ENCODE results near the gene ATP5MC2.
"Not testable (repeated sequence)": the region's sequence is repeated elsewhere in the genome, so short reads cannot be mapped to it uniquely, and the experiment has no call there.

Gene ATP5MC2

GRCh38 chr12:53675701-53676607 lies at the start of gene ATP5MC2:
ATP5MC2 (minus strand) TSS chr12:53676083; CDS start chr12:53672614, 3,469 bp downstream.
- DNase-seq (ENCODE audit: low read depth, low spot score), result peak; percentile 94

DNA sequence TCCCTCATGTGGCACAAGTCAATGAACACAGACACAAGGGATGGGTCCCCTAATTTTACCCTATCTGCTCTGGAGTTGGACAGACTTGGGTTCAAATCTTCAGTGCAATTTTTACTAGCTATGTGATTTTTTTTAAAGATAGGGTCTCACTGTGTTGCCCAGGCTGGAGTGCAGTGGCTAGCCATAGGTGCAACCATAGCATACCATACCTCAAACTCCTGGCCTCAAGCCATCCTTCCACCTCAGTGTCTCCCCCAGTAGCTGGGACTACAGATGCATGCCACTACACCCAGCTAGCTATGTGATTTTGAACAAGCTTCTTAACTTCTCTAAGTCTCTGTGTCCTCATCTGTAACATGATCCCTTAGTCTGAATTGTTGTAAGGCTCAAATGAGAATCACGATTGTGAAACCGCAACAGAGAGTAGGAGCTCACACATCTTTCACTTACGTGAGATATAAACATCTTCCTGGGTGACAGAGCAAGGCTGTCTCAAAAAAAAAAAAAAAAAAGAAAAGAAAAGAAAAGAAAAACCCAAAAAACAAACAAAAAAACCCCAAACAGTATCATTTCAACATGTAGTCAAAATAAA lies 46.7 kb upstream of the ATP5MC2 start:
- DNase-seq (ENCODE audit: low read depth, low spot score), result no peak

- no peak for DNase-seq (ENCODE audit: low read depth, low spot score)
Observed at GRCh38 chr12:53720946-53721345, 45.1 kb upstream of the ATP5MC2 start.

DNA sequence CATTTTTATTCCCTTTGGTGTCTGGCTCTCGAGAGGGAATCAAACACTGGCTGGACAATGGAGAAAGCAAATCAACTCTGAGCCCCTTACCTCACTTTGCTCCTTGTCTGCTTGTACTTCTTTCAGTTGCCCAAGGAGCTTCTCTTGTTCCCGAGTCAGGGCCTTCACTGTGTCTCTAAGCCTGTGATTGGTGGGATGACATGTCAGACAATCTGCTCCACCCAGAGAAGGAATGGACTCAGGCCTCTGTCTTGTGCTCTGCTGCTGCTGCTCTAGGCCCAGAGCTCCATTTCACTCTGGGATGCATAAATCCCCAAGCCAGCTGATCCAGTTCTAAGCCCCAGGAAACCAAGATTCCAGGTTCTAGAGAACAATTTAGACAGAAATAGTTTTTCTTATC lies 43.8 kb upstream of the ATP5MC2 start:
- DNase-seq (ENCODE audit: low read depth, low spot score), result no peak

DNA sequence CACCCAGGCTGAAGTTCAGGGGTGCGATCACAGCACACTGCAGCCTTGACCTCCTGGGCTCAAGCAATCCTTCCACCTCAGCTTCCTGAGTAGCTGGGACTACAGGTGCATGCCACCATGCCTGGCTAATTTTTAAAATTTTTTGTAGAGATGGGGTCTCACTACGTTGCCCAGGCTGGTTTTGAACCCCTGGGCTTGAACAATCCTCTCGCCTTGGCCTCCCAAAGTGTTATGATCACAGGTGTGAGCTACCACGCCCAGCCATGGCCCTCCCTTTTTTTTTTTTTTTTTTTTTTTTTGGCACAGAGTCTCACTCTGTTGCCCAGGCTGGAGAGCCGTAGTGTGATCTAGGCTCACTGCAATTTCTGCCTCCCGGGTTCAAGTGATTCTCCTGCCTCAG lies 42.7 kb upstream of the ATP5MC2 start:
- DNase-seq (ENCODE audit: low read depth, low spot score), result not testable (repeated sequence)

DNA sequence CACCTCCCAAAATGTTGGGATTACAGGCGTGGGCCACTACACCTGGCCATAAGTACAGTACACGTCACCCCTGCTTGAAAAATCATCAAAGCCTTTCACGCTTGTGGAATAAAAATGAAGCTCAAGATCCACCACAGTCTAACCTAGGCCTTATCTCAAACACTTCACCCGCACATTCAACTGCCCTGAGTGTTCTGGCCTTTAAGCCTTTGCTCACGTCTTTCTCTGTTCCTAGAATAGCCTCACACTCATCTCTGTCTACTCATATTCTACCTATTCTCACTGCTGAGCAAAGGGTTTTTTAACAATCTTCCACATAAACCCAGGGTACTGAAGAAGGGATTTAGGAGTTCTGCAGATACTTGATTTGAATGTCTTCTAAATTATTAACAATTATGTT lies 41.4 kb upstream of the ATP5MC2 start:
- no peak for DNase-seq (ENCODE audit: low read depth, low spot score)

DNA sequence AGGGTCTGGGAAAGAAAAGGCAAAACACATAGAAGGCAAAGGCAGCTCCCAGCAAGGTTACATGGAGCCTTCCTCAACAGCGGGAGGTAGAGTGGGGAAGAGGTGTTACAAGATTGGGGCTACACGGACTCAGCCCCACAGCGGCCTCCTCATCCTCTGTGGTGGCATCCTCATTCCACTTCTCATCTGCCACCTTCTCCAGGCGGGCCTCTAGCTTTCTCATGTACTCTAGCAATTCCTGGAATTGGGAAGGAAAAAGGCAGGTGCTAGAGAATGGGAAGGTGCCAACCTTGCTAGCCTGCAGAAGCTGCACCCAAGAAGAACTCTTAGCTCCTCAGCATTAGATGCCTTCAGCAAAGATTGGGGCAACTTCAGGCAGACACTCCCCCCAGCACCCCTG lies 38.1 kb upstream of the ATP5MC2 start:
- DNase-seq (ENCODE audit: low read depth, low spot score), result no peak

- no peak for DNase-seq (ENCODE audit: low read depth, low spot score)
Observed at GRCh38 chr12:53713516-53713915, 37.6 kb upstream of the ATP5MC2 start.

DNA sequence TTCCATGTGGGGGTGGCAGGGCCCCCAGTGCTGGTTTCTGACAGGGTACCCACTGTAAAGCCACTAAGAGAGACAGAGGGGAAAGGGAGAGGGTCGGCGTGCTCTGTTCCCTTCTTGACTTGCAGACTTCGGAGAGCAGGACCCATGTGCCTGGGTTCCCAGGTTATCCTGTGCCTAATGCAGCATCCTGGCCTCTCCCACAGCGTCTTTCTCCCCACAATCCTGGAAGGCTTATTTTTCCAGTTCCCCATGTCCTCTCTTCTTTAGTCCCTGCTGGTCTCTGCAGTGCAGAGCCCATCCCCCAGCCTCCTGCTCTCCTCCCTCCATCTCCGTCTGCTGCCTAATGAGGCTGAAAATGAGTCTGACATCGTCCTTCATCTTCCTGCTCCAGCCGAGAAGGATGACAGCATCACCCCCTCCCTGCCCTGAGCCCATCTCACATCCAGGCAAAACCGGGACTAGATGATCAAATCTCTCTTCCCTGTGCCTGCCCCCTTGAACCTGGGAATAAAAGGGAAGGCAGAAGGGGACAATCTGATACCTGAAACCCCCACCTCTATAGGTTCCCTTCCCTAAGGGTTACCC lies 36.3 kb upstream of the ATP5MC2 start:
- DNase-seq (ENCODE audit: low read depth, low spot score), result no peak

DNA sequence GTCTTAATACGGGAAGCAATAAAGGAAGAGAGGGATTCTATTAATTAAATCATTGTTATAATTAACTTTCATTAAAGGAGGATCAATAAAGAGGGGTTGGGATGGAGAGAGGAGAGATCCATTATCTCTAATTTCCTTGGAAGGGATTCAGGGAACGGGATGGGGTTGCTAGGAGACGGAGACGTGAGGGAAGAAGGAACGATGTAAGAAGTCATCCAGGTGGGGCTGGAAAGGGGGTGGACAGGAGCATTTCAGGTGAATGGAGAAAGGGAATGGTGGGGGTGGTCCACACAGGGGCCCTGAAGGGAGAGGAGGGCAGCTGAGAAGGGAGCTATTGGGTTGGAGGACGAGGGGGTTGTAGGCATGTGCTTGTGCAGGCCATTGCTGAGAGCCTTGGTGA lies 34.2 kb upstream of the ATP5MC2 start:
- DNase-seq (ENCODE audit: low read depth, low spot score), result no peak

DNA sequence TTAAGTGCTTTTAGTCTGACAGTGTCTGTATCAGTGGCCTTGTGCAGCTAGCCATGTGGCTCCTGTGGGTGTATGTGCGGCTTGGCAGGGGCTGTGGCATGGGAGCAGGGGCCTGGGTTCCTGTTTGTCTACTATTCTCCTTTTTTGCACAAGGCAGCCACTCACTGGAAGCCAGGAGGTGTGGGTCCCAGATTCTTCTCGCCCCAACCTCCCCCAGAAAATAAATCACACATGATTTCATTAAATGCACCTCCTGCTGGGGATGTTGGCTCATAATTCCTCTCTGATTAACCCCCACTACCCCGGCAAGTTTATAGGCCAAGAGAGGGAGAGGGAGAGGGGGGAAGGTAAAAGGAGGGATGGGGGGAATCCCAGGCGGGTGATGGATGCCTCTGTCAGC lies 33.8 kb upstream of the ATP5MC2 start:
- no peak for DNase-seq (ENCODE audit: low read depth, low spot score)

DNA sequence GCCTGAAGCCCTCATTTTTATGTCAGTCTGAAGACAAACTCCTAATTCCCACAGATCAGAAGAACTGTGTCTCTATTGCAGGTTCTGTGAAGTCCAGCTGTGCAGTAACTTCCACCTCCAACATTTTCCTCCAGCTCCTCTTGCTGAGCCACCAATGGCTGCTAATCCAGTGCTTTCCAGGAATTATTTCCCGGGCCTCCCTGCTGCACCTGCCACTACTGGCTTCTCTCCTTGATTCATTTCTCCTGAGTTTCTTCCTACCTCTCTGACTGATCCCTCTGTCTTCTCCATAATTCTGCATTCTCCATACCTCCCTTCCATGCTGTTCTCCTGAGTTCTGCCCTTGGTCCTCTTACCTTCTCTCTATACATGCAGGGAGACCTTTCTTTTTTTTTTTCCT lies 30.2 kb upstream of the ATP5MC2 start:
- DNase-seq (ENCODE audit: low read depth, low spot score), result no peak

- no peak for DNase-seq (ENCODE audit: low read depth, low spot score)
Observed at GRCh38 chr12:53703756-53704155, 27.9 kb upstream of the ATP5MC2 start.

- peak; percentile 49 for DNase-seq (ENCODE audit: low read depth, low spot score)
Observed at GRCh38 chr12:53701518-53702264, 25.8 kb upstream of the ATP5MC2 start.

DNA sequence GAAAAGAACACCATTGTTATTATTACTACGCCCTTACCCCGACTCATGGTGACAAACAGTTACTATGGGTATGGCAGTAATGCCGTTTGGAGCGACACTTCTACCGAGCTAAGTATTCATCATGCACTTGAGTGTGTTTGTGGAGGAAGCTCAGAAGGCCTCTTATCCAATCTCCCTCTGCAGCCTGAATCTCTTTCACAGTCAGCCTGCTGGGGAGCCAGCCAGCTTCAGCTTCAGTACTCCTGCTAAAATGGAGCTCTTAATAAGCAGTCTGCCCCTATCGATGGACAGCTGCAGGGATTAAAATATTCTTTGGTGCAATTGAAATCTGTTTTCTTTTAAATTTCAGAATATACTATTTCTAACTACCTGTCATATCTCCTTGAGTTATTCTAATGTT lies 24.7 kb upstream of the ATP5MC2 start:
- no peak for DNase-seq (ENCODE audit: low read depth, low spot score)

DNA sequence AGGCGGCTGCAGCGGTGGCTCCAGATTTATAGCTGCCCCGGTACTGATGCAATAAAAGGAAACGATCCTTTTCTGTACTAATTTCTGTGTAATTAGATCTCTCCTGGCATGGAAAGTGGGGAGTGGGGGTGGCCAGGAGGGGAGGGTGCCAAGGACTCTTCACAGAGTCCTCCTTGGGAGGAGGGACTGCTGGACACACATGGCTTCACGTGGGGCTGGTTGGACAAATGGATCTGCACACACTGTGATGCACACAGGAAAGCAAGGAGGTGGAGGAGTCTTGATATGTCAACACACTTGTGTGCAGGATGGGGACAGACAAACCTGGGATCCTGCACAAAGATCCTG lies 23.8 kb upstream of the ATP5MC2 start:
- DNase-seq (ENCODE audit: low read depth, low spot score), result no peak

DNA sequence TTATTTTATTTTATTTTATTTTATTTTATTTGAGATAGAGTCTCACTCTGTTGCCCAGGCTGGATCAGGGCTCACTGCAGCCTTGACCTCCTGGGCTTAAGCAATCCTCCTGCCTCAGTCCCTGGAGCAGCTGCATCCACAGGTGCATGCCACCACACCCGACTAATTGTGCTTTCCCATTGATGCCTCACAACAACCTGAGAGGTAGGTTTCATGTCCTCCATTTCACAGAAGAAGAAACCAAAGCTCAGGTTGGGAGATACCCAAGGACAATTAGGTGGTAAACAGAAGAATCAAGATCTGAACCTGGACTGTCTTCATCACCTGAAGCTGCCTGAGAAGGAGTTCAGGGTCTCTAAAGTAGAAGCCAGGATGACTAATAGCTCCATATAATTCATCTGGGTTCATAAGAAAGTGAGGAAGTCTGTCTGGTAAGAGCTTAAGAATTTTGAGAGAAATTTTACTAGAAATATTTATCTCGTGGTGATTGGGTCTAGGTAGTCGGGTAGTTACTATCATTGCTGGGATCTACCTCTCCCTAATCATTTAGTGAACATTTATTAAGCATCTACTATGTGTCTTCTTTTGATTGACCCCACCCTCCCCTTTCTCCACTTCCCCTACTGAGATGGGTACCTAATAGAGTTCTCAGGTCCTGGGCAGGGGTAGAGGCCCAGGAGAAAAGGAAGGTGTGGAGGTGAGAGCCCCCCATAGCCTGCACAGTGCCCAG lies 23.2 kb upstream of the ATP5MC2 start:
- no peak for DNase-seq (ENCODE audit: low read depth, low spot score)

DNA sequence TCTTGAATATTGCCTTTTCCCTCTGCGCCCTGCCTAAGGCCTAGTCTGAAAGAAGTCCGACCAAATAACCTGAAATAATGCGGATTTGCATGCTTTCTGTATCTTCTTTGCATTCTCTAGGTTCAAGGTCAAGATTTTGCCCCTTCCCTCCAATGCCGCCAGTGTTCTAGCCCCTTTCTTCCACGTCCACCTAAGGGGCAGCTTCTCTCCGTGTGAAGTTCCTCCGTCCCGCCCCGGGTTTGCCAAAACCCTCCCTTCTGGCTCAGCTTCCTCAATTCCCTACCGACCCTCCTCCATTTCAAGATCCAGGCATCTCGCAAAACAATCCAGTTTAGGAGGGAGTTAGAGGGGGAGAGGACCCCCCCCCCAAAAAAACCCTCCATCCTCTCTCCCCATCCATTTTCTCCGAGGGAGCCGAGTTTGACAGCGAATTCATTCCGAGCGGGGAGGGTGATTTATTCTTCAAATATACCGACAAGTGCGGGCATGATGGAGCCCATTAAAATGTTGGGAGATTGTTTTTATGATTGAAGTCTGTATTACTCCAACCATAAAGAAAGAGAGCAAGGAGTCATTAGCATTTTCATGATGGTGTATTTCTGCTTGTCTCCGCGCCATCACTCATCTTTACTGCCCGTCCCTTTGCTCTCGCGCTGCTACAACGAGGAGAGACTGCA lies 20.9 kb upstream of the ATP5MC2 start:
- DNase-seq (ENCODE audit: low read depth, low spot score), result no peak

DNA sequence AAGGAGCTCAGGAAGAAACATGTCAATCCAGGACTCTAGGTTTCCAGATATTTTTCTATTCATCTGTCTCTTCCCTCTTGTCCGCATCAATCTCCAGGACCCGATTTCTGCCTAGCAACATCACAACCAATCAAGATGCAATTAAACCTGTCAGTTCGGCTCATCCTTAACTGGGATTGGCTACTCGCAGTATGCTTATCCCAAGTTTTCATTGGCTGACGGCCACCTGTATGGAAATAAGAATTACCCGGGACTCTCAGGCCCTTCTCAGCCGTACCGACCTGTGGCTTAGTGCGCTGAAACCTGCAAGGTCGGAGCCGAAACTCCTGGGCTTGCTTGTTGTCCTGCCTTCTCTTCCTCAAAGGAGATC lies 20.4 kb upstream of the ATP5MC2 start:
- no peak for DNase-seq (ENCODE audit: low read depth, low spot score)

GRCh38 chr12:53695152-53696145 lies 19.6 kb upstream of the ATP5MC2 start:
- DNase-seq (ENCODE audit: low read depth, low spot score), result no peak

Measured in activated CD4-positive, CD25-positive, alpha-beta regulatory T cell treated with anti-CD3 and anti-CD28 coated beads, Interleukin-2, amount 50 U/mL, for 16 hours (primary cell).